ENCODE results near the gene SLK.

Gene SLK

GRCh38 chr10:104028823-104029520 lies 62.0 kb downstream of the SLK start:
- FAIRE-seq (no peak), DNase-seq (ENCODE audit: insufficient read length, low spot score) (no peak)
- no peak for TF ChIP-seq CTCF (IDR thresholded peaks at IDR 0.05; ENCODE audit: insufficient read depth, missing control alignments)

DNA sequence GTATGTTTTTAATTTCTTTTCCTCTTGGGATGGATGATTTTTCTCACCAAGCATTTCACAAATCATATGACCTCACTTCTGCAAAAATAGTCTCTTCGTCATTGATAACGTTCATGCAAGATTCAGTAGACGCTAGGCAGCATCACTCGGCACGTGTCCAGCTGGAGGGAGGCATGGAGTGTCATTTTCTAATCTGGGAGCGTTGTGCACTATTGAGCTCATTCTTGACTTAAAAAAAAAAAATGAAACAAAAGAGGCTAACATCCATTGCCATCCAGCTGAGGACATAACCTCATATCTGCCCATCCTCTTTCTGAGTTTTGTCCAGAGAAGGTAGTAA lies 62.6 kb downstream of the SLK start:
- FAIRE-seq (no peak), DNase-seq (ENCODE audit: insufficient read length, low spot score) (no peak)
- no peak for TF ChIP-seq CTCF (IDR thresholded peaks at IDR 0.05; ENCODE audit: insufficient read depth, missing control alignments)

- DNase-seq (ENCODE audit: insufficient read length, low spot score) (no peak), FAIRE-seq (no peak)
- TF ChIP-seq CTCF (IDR thresholded peaks at IDR 0.05; ENCODE audit: insufficient read depth, missing control alignments): no peak
These were observed 64.7 kb downstream of the SLK start for GRCh38 chr10:104031631-104032030.

DNA sequence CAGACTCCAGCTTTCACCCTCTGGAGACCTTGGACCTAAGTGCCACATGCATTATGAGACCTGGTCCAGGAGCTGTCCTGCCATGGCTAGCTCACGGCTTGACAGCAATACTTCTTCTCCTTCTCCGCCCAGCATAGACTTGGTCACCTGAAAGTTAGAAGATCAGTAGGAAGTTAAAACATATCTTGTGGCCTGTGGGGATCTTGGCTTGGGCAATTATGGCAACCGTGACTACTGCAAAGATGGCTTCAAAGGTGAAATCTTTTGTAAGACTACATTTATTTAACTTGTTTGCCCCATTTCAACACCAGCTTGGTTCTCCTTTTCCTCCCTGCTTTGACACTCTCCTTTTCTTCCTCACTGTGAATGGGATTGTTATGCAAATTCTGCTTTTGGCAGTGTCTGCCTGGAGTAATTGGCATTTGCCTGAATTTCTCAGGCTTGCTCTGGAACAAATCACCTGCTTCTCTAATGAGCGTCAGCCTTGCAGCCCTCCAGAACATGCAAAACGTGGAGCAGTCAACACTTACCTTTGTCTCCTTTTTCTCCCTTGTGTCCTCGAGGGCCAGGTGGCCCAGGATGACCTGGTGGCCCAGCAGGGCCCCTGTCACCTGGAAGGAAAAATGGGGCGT lies 65.3 kb downstream of the SLK start:
- TF ChIP-seq CTCF (IDR thresholded peaks at IDR 0.05; ENCODE audit: insufficient read depth, missing control alignments): no peak
- FAIRE-seq: no peak
- no peak for DNase-seq (ENCODE audit: insufficient read length, low spot score)

- DNase-seq (ENCODE audit: insufficient read length, low spot score): no peak
- no peak for FAIRE-seq
- no peak for TF ChIP-seq CTCF (IDR thresholded peaks at IDR 0.05; ENCODE audit: insufficient read depth, missing control alignments)
These were observed 66.5 kb downstream of the SLK start for GRCh38 chr10:104033401-104033930.

- TF ChIP-seq CTCF (IDR thresholded peaks at IDR 0.05; ENCODE audit: insufficient read depth, missing control alignments): no peak
- no peak for FAIRE-seq
- no peak for DNase-seq (ENCODE audit: insufficient read length, low spot score)
These were observed 67.0 kb downstream of the SLK start for GRCh38 chr10:104033966-104034365.

All from D721Med (cell line).